GM12891 (cell line): ENCODE data around the gene LRRFIP2.

ENCODE experiments used
- POLR2A ChIP-seq: IDR thresholded peaks from 2 replicates; pipeline ENCODE4 v1.6.1; 2011; ENCODE audit warnings: low read depth, low read length, control low read depth
- POLR2AphosphoS5 ChIP-seq: IDR thresholded peaks from 2 replicates; pipeline ENCODE4 v1.6.1; 2011; ENCODE audit warnings: low read depth, low read length, control low read depth
- TAF1 ChIP-seq: IDR thresholded peaks from 2 replicates; pipeline ENCODE4 v1.6.1; 2011; ENCODE audit warnings: low read depth, low read length, control low read depth

- TF ChIP-seq TAF1 (no peak), POLR2AphosphoS5 (no peak), POLR2A (no peak)
Observed at GRCh38 chr3:37082317-37082716, 92.1 kb downstream of the LRRFIP2 start.
